Stimulated activated CD4-positive, alpha-beta T cell treated with anti-CD3 and anti-CD28 coated beads, Interleukin-15, amount 100 ng/mL, for 1 hour (primary cell): Measurements from ENCODE around the gene SCNN1B.
"Not testable (repeated sequence)": the region's sequence is repeated elsewhere in the genome, so short reads cannot be mapped to it uniquely, and the experiment has no call there.

ENCODE experiments used
- DNase-seq, 2 donors: peaks; one replicate each; pipeline ENCODE4 v3.0.0-alpha.2; 2020; ENCODE audit warnings: low read depth in 1 of 2, low spot score in 1 of 2

SCNN1B gene

GRCh38 chr16:23378256-23378655, 76.2 kb downstream of the SCNN1B start:
- DNase-seq, result no peak

GRCh38 chr16:23378921-23379320, 76.8 kb downstream of the SCNN1B start:
- DNase-seq, result no peak

GRCh38 chr16:23379707-23380106, 77.6 kb downstream of the SCNN1B start:
- no peak for DNase-seq

GRCh38 chr16:23380501-23380951, 78.4 kb downstream of the SCNN1B start:
- DNase-seq, result no peak

GRCh38 chr16:23381702-23382101, 79.6 kb downstream of the SCNN1B start:
- DNase-seq, result not testable (repeated sequence)

- DNase-seq, result no peak
These were observed 80.2 kb downstream of the SCNN1B start for GRCh38 chr16:23382279-23382678.

- no peak for DNase-seq
These were observed 81.8 kb downstream of the SCNN1B start for GRCh38 chr16:23383881-23384280.

- DNase-seq, result no peak
These were observed 82.8 kb downstream of the SCNN1B start for GRCh38 chr16:23384878-23385277.

- no peak for DNase-seq
These were observed 83.3 kb downstream of the SCNN1B start for GRCh38 chr16:23385441-23385840.

- no peak for DNase-seq
These were observed 85.6 kb downstream of the SCNN1B start for GRCh38 chr16:23387666-23388065.

- no peak for DNase-seq
These were observed 86.7 kb downstream of the SCNN1B start for GRCh38 chr16:23388786-23389185.

- DNase-seq, result no peak
These were observed 87.1 kb downstream of the SCNN1B start for GRCh38 chr16:23389201-23389600.

- not testable (repeated sequence) for DNase-seq
These were observed 87.8 kb downstream of the SCNN1B start for GRCh38 chr16:23389936-23390335.

GRCh38 chr16:23391381-23392222, 89.5 kb downstream of the SCNN1B start:
- DNase-seq, result no peak

- no peak for DNase-seq
These were observed 90.1 kb downstream of the SCNN1B start for GRCh38 chr16:23392223-23392600.

- DNase-seq, result no peak
These were observed 92.2 kb downstream of the SCNN1B start for GRCh38 chr16:23394141-23394831.

- no peak for DNase-seq
These were observed 93.6 kb downstream of the SCNN1B start for GRCh38 chr16:23395732-23396131.

- no peak for DNase-seq
These were observed 95.4 kb downstream of the SCNN1B start for GRCh38 chr16:23397464-23397863.

GRCh38 chr16:23398987-23399805, 97.1 kb downstream of the SCNN1B start:
- DNase-seq, result no peak

GRCh38 chr16:23400447-23400846, 98.3 kb downstream of the SCNN1B start:
- DNase-seq, result not testable (repeated sequence)

GRCh38 chr16:23401139-23401538, 99.0 kb downstream of the SCNN1B start:
- DNase-seq, result no peak

GRCh38 chr16:23402100-23402499, 100.0 kb downstream of the SCNN1B start:
- no peak for DNase-seq
